HFF-Myc (cell line): ENCODE data around the gene KCMF1.

Source experiments
- DNase-seq: peaks from one replicate; pipeline ENCODE4 v3.0.0-alpha.2; 2011; ENCODE audit warnings: low read depth; ENCODE audit errors: extremely low read depth
- H3K4me3 ChIP-seq: replicated peaks from 2 replicates; pipeline ENCODE4 v1.5.1; 2011; ENCODE audit warnings: low read depth, mild to moderate bottlenecking, control low read depth, low read length
- CTCF ChIP-seq: IDR thresholded peaks from 2 replicates; pipeline ENCODE4 v1.5.1; 2012; ENCODE audit warnings: mild to moderate bottlenecking, low read depth, low read length, control low read depth; ENCODE audit errors: missing control alignments

KCMF1 gene

DNA sequence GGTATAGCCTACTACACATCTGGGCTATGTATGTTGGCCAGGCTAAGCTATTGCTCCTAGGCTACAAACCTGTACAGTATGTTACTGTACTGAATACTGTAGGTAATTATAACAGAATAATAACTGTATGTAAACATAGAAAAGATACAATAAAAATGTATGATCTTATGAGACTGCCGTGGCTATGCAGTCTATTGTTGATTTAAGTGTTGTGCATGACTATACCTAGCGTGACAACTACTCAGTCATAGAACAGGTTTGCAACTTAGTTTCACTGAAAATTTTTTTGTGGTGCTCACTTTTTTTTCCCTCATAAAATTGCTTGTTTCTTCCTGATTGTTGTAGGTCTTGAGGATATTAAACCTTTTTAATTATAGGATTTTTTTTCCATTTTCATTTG, 25.9 kb downstream of the KCMF1 start:
- DNase-seq = no peak
- H3K4me3 ChIP-seq = no peak overlapping the region
- TF ChIP-seq CTCF = no peak

- no peak overlapping the region for H3K4me3 ChIP-seq
- no peak for DNase-seq
- TF ChIP-seq CTCF = no peak
Observed at GRCh38 chr2:84999553-84999955, 28.6 kb downstream of the KCMF1 start.

GRCh38 chr2:85001595-85001994, 30.6 kb downstream of the KCMF1 start:
- DNase-seq = no peak
- no peak for TF ChIP-seq CTCF
- H3K4me3 ChIP-seq = no peak overlapping the region

- H3K4me3 ChIP-seq = no peak overlapping the region
- TF ChIP-seq CTCF = no peak
- DNase-seq = no peak
Observed at GRCh38 chr2:85002534-85002933, 31.6 kb downstream of the KCMF1 start.

- no peak overlapping the region for H3K4me3 ChIP-seq
- DNase-seq = no peak
- TF ChIP-seq CTCF = no peak
Observed at GRCh38 chr2:85008252-85008651, 37.3 kb downstream of the KCMF1 start.

DNA sequence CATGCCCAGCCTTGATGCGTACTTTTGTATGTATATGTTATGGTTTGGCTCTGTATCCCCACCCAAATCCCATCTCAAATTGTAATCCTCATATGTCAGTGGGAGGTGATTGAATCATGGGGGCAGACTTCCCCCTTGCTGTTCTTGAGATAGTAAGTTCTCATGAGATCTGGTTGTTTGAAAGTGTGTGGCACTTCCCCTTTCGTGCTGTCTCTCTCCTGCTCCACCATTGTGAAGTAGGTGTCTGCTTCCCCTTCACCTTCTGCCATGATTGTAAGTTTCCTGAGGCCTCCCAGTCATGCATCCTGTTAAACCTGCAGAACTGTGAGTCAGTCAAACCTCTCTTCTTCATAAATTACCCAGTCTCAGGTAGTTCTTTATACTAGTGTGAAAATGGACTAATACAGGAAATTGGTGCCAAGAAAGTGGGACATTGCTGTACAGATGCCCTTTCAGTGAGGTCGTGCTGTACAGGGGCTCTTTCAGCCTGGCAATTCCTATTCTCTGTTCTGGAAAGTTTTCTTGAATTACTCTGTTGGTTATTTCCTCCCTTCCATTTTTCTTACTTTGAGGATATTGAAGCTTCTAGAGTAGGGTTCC, 38.2 kb downstream of the KCMF1 start:
- no peak for DNase-seq
- TF ChIP-seq CTCF = no peak
- H3K4me3 ChIP-seq = no peak overlapping the region

- DNase-seq = no peak
- no peak for TF ChIP-seq CTCF
- H3K4me3 ChIP-seq = no peak overlapping the region
Observed at GRCh38 chr2:85010404-85010803, 39.4 kb downstream of the KCMF1 start.
